Trophoblast cell (in vitro differentiated cells and primary cell): ENCODE data around the gene RGS1.

Experiments
- DNase-seq, 2 donors: peaks; one replicate each; pipeline ENCODE4 v3.0.0-alpha.2; 2016
- H2AFZ ChIP-seq: 2 replicates; pipeline ENCODE4 v1.6.1; 2013; ENCODE audit warnings: low read length, moderate library complexity, mild to moderate bottlenecking; ENCODE audit not compliant: insufficient read depth, poor library complexity
- H2AK5ac ChIP-seq: 2 replicates; pipeline ENCODE4 v1.6.1; 2013; ENCODE audit warnings: mild to moderate bottlenecking, low read length
- H2BK120ac ChIP-seq: 2 replicates; pipeline ENCODE4 v1.6.1; 2013; ENCODE audit warnings: low read length, mild to moderate bottlenecking, moderate library complexity; ENCODE audit not compliant: insufficient read depth, poor library complexity
- H2BK12ac ChIP-seq: 2 replicates; pipeline ENCODE4 v1.6.1; 2013; ENCODE audit warnings: mild to moderate bottlenecking, low read length, moderate library complexity
- H2BK5ac ChIP-seq: 2 replicates; pipeline ENCODE4 v1.6.1; 2013; ENCODE audit warnings: low read length, low read depth, moderate library complexity, mild to moderate bottlenecking; ENCODE audit not compliant: poor library complexity
- H3K14ac ChIP-seq: 2 replicates; pipeline ENCODE4 v1.6.1; 2013; ENCODE audit warnings: mild to moderate bottlenecking, low read length
- H3K18ac ChIP-seq: 2 replicates; pipeline ENCODE4 v1.6.1; 2013; ENCODE audit warnings: mild to moderate bottlenecking, low read length
- H3K23ac ChIP-seq: 2 replicates; pipeline ENCODE4 v1.6.1; 2013; ENCODE audit warnings: low read length
- H3K27ac ChIP-seq: 2 replicates; pipeline ENCODE4 v1.5.1; 2013; ENCODE audit warnings: low read depth, mild to moderate bottlenecking, inconsistent platforms, low read length, moderate library complexity
- H3K27me3 ChIP-seq: 2 replicates; pipeline ENCODE4 v1.6.1; 2013; ENCODE audit warnings: inconsistent platforms, mild to moderate bottlenecking, low read length, moderate library complexity; ENCODE audit not compliant: insufficient read depth
- H3K36me3 ChIP-seq, 2 experiments: 1 replicate in 1 of 2; 2 replicates in 1 of 2; pipeline ENCODE4 v1.6.1; 2013; ENCODE audit warnings: low read length in 2 of 2, mild to moderate bottlenecking in 2 of 2, moderate library complexity in 1 of 2; ENCODE audit not compliant: insufficient read depth in 2 of 2, control insufficient read depth in 1 of 2
- H3K4ac ChIP-seq: 2 replicates; pipeline ENCODE4 v1.6.1; 2013; ENCODE audit warnings: low read depth, mild to moderate bottlenecking, low read length, moderate library complexity
- H3K4me1 ChIP-seq, 2 experiments: 1 replicate in 1 of 2; 2 replicates in 1 of 2; pipeline ENCODE4 v1.6.1; 2013; ENCODE audit warnings: low read length in 2 of 2, mild to moderate bottlenecking in 2 of 2, moderate library complexity in 1 of 2; ENCODE audit not compliant: insufficient read depth in 2 of 2, control insufficient read depth in 1 of 2
- H3K4me2 ChIP-seq: 2 replicates; pipeline ENCODE4 v1.6.1; 2013; ENCODE audit warnings: inconsistent platforms, mild to moderate bottlenecking, low read length, moderate library complexity
- H3K4me3 ChIP-seq: 2 replicates; pipeline ENCODE4 v1.5.1; 2013; ENCODE audit warnings: mild to moderate bottlenecking, low read depth, low read length, inconsistent platforms
- H3K79me1 ChIP-seq: one replicate; pipeline ENCODE4 v1.6.1; 2013; ENCODE audit warnings: low read length
- H3K79me2 ChIP-seq: 2 replicates; pipeline ENCODE4 v1.6.1; 2013; ENCODE audit warnings: low read length, mild to moderate bottlenecking; ENCODE audit not compliant: control insufficient read depth, insufficient read depth, poor library complexity
- H3K9ac ChIP-seq: 2 replicates; pipeline ENCODE4 v1.6.1; 2013; ENCODE audit warnings: mild to moderate bottlenecking, low read length
- H3K9me3 ChIP-seq: 2 replicates; pipeline ENCODE4 v1.6.1; 2013; ENCODE audit warnings: low read depth, mild to moderate bottlenecking, control low read depth, inconsistent platforms, low read length; ENCODE audit not compliant: insufficient read depth
- H4K12ac ChIP-seq: 2 replicates; pipeline ENCODE4 v1.6.1; 2013; ENCODE audit warnings: low read depth, mild to moderate bottlenecking, low read length, moderate library complexity
- H4K8ac ChIP-seq: 2 replicates; pipeline ENCODE4 v1.6.1; 2013; ENCODE audit warnings: low read depth, mild to moderate bottlenecking, low read length, moderate library complexity
- H4K91ac ChIP-seq: one replicate; pipeline ENCODE4 v1.6.1; 2013; ENCODE audit warnings: low read depth, mild to moderate bottlenecking, low read length, moderate library complexity
- WGBS: extraction: QIAGEN DNeasy Blood & Tissue Kit; methylation state at CpG from one replicate; pipeline ENCODE4 v1.1.7; 2013; ENCODE audit warnings: missing lambda C conversion rate; ENCODE audit not compliant: insufficient read length, insufficient coverage; ENCODE audit errors: extremely low coverage; 5-methylcytosine and 5-hydroxymethylcytosine counted together

Gene RGS1

DNA sequence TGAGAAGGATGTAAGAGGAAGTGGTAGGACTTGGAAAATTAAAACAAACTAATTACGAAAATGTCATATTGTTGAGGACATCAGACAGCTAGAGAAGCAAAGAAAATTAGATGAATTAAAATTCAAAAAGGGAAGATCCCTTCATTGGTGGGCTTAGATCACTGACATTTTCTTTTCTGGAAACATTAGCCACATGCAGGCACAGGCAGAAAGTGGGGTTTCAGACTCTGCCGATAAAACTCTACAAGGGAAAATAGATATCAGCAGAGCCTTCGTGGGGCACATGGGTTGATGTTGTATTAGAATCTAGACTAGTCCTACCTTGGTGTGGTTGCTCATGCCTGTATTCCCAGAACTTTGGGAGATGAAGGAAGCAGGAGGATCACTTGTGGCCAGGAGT is 12.4 kb upstream of the RGS1 start:
- Histone ChIP-seq H3K4me1 (no peaks in the 10 kb centered on the region), H3K4me2 (no peak overlapping the region), H4K91ac (no peak overlapping the region), H2BK120ac (peak overlapping the region; percentile 18), H3K79me1 (no peaks in the 10 kb centered on the region), H3K9ac (no peak overlapping the region), H3K27me3 (no peaks in the 10 kb centered on the region), H4K8ac (no peak overlapping the region), H2AFZ (no peak overlapping the region), H3K27ac (no peak overlapping the region), H4K12ac (no peak overlapping the region), H3K36me3 (no peaks in the 10 kb centered on the region), H2BK5ac (no peak overlapping the region), H3K23ac (no peak overlapping the region), H2BK12ac (no peak overlapping the region), H3K18ac (no peak overlapping the region), H3K79me2 (no peaks in the 10 kb centered on the region), H3K4me3 (no peak overlapping the region), H2AK5ac (peak overlapping the region; percentile 14), H3K14ac (no peak overlapping the region), H3K9me3 (no peaks in the 10 kb centered on the region), H3K4ac (no peak overlapping the region)
- no peak for DNase-seq
- WGBS = no CpG with 5 or more reads among the region's 3 CpGs

DNA sequence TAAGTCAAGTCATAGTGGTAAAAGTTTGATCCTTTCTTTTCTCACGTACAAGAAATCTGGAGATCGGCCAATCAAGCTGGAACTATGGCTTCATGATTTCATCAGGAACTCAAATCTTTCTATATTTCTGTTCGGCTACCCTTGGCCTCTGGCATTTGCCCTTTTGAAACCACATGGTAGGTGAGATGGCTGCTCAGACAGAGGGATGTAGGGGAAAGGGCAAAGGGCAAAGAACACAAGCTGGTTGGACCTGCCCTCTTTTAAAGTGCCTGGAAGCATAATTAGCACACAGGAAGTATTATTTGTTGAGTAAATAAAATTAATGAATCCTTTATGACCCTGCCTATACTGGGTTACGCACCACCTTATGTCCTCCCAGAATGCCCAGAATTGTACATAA is 11.5 kb upstream of the RGS1 start:
- H2AK5ac ChIP-seq = no peak overlapping the region
- H4K12ac ChIP-seq = no peak overlapping the region
- no peak overlapping the region for H2BK12ac ChIP-seq
- H3K4me1 ChIP-seq = no peaks in the 10 kb centered on the region
- H3K9ac ChIP-seq = no peak overlapping the region
- H3K4ac ChIP-seq = no peak overlapping the region
- no peak overlapping the region for H3K4me3 ChIP-seq
- H3K27ac ChIP-seq = no peak overlapping the region
- H2BK5ac ChIP-seq = no peak overlapping the region
- no peak overlapping the region for H3K4me2 ChIP-seq
- no peak for DNase-seq
- H3K27me3 ChIP-seq = no peaks in the 10 kb centered on the region
- no peak overlapping the region for H3K23ac ChIP-seq
- no CpG with 5 or more reads among the region's 4 CpGs for WGBS
- H2AFZ ChIP-seq = no peak overlapping the region
- H3K14ac ChIP-seq = no peak overlapping the region
- H4K8ac ChIP-seq = no peak overlapping the region
- H3K79me2 ChIP-seq = no peaks in the 10 kb centered on the region
- no peak overlapping the region for H2BK120ac ChIP-seq
- H4K91ac ChIP-seq = no peak overlapping the region
- no peaks in the 10 kb centered on the region for H3K9me3 ChIP-seq
- no peak overlapping the region for H3K18ac ChIP-seq
- H3K36me3 ChIP-seq = no peaks in the 10 kb centered on the region
- no peaks in the 10 kb centered on the region for H3K79me1 ChIP-seq

GRCh38 chr1:192565946-192566345 is 9.6 kb upstream of the RGS1 start:
- no CpG with 5 or more reads among the region's 1 CpG for WGBS
- H3K23ac ChIP-seq = no peak overlapping the region

GRCh38 chr1:192566657-192567056 is 8.9 kb upstream of the RGS1 start:
- Histone ChIP-seq H3K4ac (no peak overlapping the region), H4K12ac (no peak overlapping the region), H2AFZ (no peak overlapping the region), H2BK12ac (no peak overlapping the region), H3K4me2 (no peak overlapping the region), H3K18ac (no peak overlapping the region), H3K9me3 (peaks cover 2% of the 10 kb centered on the region), H3K27ac (no peak overlapping the region), H2BK120ac (no peak overlapping the region), H3K36me3 (no peaks in the 10 kb centered on the region), H2BK5ac (no peak overlapping the region), H3K27me3 (no peaks in the 10 kb centered on the region), H4K91ac (no peak overlapping the region), H2AK5ac (no peak overlapping the region), H3K79me1 (no peaks in the 10 kb centered on the region), H3K4me3 (no peak overlapping the region), H3K9ac (no peak overlapping the region), H3K4me1 (no peaks in the 10 kb centered on the region), H3K14ac (no peak overlapping the region), H4K8ac (no peak overlapping the region), H3K79me2 (no peaks in the 10 kb centered on the region), H3K23ac (no peak overlapping the region)
- WGBS = no CpG with 5 or more reads among the region's 3 CpGs
- DNase-seq = no peak

More at GRCh38 chr1:192565946-192566345, 9.6 kb upstream of the RGS1 start:
- no peak overlapping the region for H2BK12ac ChIP-seq
- no peaks in the 10 kb centered on the region for H3K79me1 ChIP-seq
- H3K27me3 ChIP-seq = no peaks in the 10 kb centered on the region
- H2AFZ ChIP-seq = no peak overlapping the region
- no peak overlapping the region for H2BK120ac ChIP-seq
- no peaks in the 10 kb centered on the region for H3K4me1 ChIP-seq
- H3K4ac ChIP-seq = no peak overlapping the region
- H3K27ac ChIP-seq = no peak overlapping the region
- H3K4me3 ChIP-seq = no peak overlapping the region
- peak in 1 of 2 donors; percentile 65 for DNase-seq
- H3K14ac ChIP-seq = no peak overlapping the region
- no peak overlapping the region for H4K91ac ChIP-seq
- no peak overlapping the region for H2AK5ac ChIP-seq
- no peak overlapping the region for H3K18ac ChIP-seq
- H3K9ac ChIP-seq = no peak overlapping the region
- no peak overlapping the region for H4K8ac ChIP-seq
- H4K12ac ChIP-seq = no peak overlapping the region
- no peaks in the 10 kb centered on the region for H3K36me3 ChIP-seq
- H3K79me2 ChIP-seq = no peaks in the 10 kb centered on the region
- peaks cover 2% of the 10 kb centered on the region for H3K9me3 ChIP-seq
- no peak overlapping the region for H3K4me2 ChIP-seq
- no peak overlapping the region for H2BK5ac ChIP-seq
